Fibroblast of skin of abdomen (primary cell): Measurements from ENCODE around the gene CD1E.
"Not testable (repeated sequence)": the region's sequence is repeated elsewhere in the genome, so short reads cannot be mapped to it uniquely, and the experiment has no call there.

Source experiments
- DNase-seq: peaks from one replicate; pipeline ENCODE4 v3.0.0-alpha.2; 2013

CD1E gene

GRCh38 chr1:158362941-158363340 lies 9.2 kb downstream of the CD1E start:
- no peak for DNase-seq

GRCh38 chr1:158366783-158367182 lies 13.1 kb downstream of the CD1E start:
- DNase-seq, result no peak

GRCh38 chr1:158371188-158371953 lies 17.7 kb downstream of the CD1E start:
- no peak for DNase-seq

- DNase-seq, result not testable (repeated sequence)
Observed at GRCh38 chr1:158374101-158374500, 20.4 kb downstream of the CD1E start.

GRCh38 chr1:158374860-158375259 lies 21.2 kb downstream of the CD1E start:
- no peak for DNase-seq

- DNase-seq, result no peak
Observed at GRCh38 chr1:158390331-158390730, 36.6 kb downstream of the CD1E start.

GRCh38 chr1:158391099-158391498 lies 37.4 kb downstream of the CD1E start:
- no peak for DNase-seq

- DNase-seq, result no peak
Observed at GRCh38 chr1:158393476-158393875, 39.8 kb downstream of the CD1E start.

GRCh38 chr1:158396646-158397045 lies 43.0 kb downstream of the CD1E start:
- no peak for DNase-seq

- no peak for DNase-seq
Observed at GRCh38 chr1:158398818-158399514, 45.3 kb downstream of the CD1E start, which contains the start of gene OR10T2. TSS of gene OR10T2 (minus strand) at chr1:158399466. CDS start at chr1:158399466, 0 bp downstream.

GRCh38 chr1:158400871-158401270 lies 47.2 kb downstream of the CD1E start:
- no peak for DNase-seq

GRCh38 chr1:158407092-158407491 lies 53.4 kb downstream of the CD1E start:
- no peak for DNase-seq
